Uterus (tissue), 4 donors: ENCODE data around the gene SUPT5H. TPM values are rescaled to one million over a fixed set of nuclear protein-coding genes. Genes with fewer than 3 reads are reported as not detected.

ENCODE experiments used
- DNase-seq, 2 donors: peaks; one replicate each; pipeline ENCODE4 v3.0.0-alpha.2; 2019 to 2020
- H3K27ac ChIP-seq, 2 donors: fragments of 200-600 bp; sonication (generic); 1 replicate in 1 of 2; 2 replicates in 1 of 2; pipeline ENCODE4 v1.5.1; 2016 to 2018
- H3K27me3 ChIP-seq, 2 donors: fragments of 200-600 bp; sonication (generic); one replicate each; pipeline ENCODE4 v1.5.1; 2018 to 2019; ENCODE audit warnings: control low read depth in 1 of 2
- H3K36me3 ChIP-seq, 2 donors: fragments of 200-600 bp; sonication (generic); one replicate each; pipeline ENCODE4 v1.5.1; 2019; ENCODE audit warnings: control low read depth in 1 of 2
- H3K4me1 ChIP-seq, 2 donors: fragments of 200-600 bp; sonication (generic); one replicate each; pipeline ENCODE4 v1.5.1; 2018 to 2019; ENCODE audit warnings: control low read depth in 1 of 2
- H3K4me3 ChIP-seq, 2 donors: fragments of 200-600 bp; sonication (generic); 1 replicate in 1 of 2; 2 replicates in 1 of 2; pipeline ENCODE4 v1.5.1; 2018 to 2019; ENCODE audit warnings: mild to moderate bottlenecking in 1 of 2
- H3K9me3 ChIP-seq, 2 donors: fragments of 200-600 bp; sonication (generic); one replicate each; pipeline ENCODE4 v1.5.1; 2019; ENCODE audit warnings: control low read depth in 1 of 2
- CTCF ChIP-seq, 4 experiments: fragments of 200-600 bp in 2 of 4; fragments of 450-650 bp in 2 of 4; sonication (generic) in 2 of 4; IDR thresholded peaks; one replicate each; pipeline ENCODE4 v1.5.1; 2016 to 2019; ENCODE audit warnings: antibody characterized with exemption in 4 of 4, mild to moderate bottlenecking in 2 of 4, moderate library complexity in 1 of 4
- POLR2A ChIP-seq, 2 donors: fragments of 450-650 bp; IDR thresholded peaks; one replicate each; pipeline ENCODE4 v1.6.1; 2016; ENCODE audit warnings: antibody characterized with exemption in 2 of 2, mild to moderate bottlenecking in 1 of 2, moderate library complexity in 1 of 2
- intact Hi-C: fragments of 100-400 bp; cut with DNase I; formaldehyde crosslinking; loops from one replicate; pipeline ENCODE4 v1.15.1; 2023; ENCODE audit warnings: low total_unique reads
- total RNA-seq, 4 donors: library from RNA; depleted of rRNA in 3 of 4; stranded (reverse); fragments of >200 nt in 3 of 4; gene quantifications; one replicate each; pipeline versions ENCODE4 v1.1.0 to v1.2.4, GENCODE V29; 2014 to 2023
- donor health status: DM: yes; HTN: yes; CAD: no.

Gene SUPT5H
- total RNA-seq, 4 donors from 2014 or later, result 11.8 to 119 (median 40.0) TPM

GRCh38 chr19:39489756-39490155, 44.4 kb downstream of the SUPT5H start:
- H3K27me3 ChIP-seq, result no peaks in the 10 kb centered on the region
- H3K4me3 ChIP-seq, result no peak overlapping the region
- TF ChIP-seq CTCF (IDR thresholded peaks at IDR 0.05) (no peak), POLR2A (IDR thresholded peaks at IDR 0.05) (no peak)
- H3K36me3 ChIP-seq, result no peaks in the 10 kb centered on the region
- no peak overlapping the region for H3K27ac ChIP-seq
- no peaks in the 10 kb centered on the region for H3K4me1 ChIP-seq
- intact Hi-C loops, result no loop called here
- no peak for DNase-seq
- no peaks in the 10 kb centered on the region for H3K9me3 ChIP-seq

DNA sequence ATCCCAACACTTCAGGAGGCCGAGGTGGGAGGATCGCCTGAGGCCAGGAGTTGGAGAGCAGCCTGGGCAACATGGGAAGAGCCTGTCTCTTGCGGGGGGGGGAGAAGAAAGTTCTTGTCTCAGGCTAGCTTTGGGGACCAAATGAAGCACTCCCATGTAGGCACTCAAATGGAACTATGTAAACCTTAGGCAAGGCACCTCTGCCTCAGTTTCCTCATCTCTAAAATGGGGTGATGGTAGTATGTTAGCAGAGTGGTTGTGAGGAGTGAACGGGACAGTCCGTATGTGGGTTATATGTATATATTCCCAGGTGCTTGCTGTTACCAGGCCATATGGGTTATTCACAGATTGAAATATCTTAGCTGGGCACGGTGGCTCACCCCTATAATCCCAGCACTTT, 46.8 kb downstream of the SUPT5H start:
- no peaks in the 10 kb centered on the region for H3K36me3 ChIP-seq

GRCh38 chr19:39492788-39493187, 47.4 kb downstream of the SUPT5H start:
- intact Hi-C loops, result no loop called here
- H3K4me3 ChIP-seq, result no peak overlapping the region
- H3K9me3 ChIP-seq, result no peaks in the 10 kb centered on the region
- H3K36me3 ChIP-seq, result no peaks in the 10 kb centered on the region
- H3K27me3 ChIP-seq, result peaks cover 6 to 11% of the 10 kb centered on the region in 2 donors
- no peak for DNase-seq
- TF ChIP-seq POLR2A (IDR thresholded peaks at IDR 0.05) (no peak), CTCF (IDR thresholded peaks at IDR 0.05) (no peak)
- H3K27ac ChIP-seq, result no peak overlapping the region
- H3K4me1 ChIP-seq, result peaks cover 0 to 2% of the 10 kb centered on the region in 2 donors

More for the DNA sequence above, 46.8 kb downstream of the SUPT5H start:
- intact Hi-C loops, result no loop called here
- no peak overlapping the region for H3K4me3 ChIP-seq
- H3K4me1 ChIP-seq, result no peaks in the 10 kb centered on the region
- no peak for TF ChIP-seq CTCF (IDR thresholded peaks at IDR 0.05)
- TF ChIP-seq POLR2A (IDR thresholded peaks at IDR 0.05), result no peak
- no peak overlapping the region for H3K27ac ChIP-seq
- no peaks in the 10 kb centered on the region for H3K9me3 ChIP-seq
- peaks cover under 1 to 7% of the 10 kb centered on the region in 2 donors for H3K27me3 ChIP-seq
- DNase-seq, result no peak

DNA sequence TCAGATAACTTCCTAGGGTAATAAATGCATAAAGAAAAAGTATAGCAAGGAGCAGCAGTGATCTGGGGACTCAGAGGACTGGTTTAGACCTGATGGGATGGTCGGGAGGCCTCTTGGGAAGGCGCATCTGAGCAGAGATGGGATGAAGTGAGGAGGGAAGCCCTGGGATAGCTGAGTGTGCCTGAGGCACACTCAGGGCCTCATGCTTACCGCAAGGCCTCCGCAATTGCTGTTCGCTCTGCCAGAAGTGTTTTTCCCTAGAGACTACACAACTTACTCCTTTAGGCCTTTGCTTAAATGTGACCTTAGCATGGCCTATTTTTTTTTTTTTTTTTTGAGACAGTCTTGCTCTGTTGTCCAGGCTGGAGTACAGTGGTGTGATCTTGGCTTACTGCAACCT, 49.3 kb downstream of the SUPT5H start:
- Histone ChIP-seq H3K4me3 (no peak overlapping the region), H3K36me3 (no peaks in the 10 kb centered on the region), H3K27ac (no peak overlapping the region), H3K9me3 (no peaks in the 10 kb centered on the region), H3K27me3 (peaks cover 16 to 21% of the 10 kb centered on the region in 2 donors), H3K4me1 (peaks cover 0 to 15% of the 10 kb centered on the region in 2 donors)
- intact Hi-C loops, result no loop called here
- no peak for DNase-seq
- TF ChIP-seq CTCF (IDR thresholded peaks at IDR 0.05) (no peak), POLR2A (IDR thresholded peaks at IDR 0.05) (no peak)

GRCh38 chr19:39496063-39496462, 50.7 kb downstream of the SUPT5H start:
- Histone ChIP-seq H3K4me1 (peaks cover 0 to 15% of the 10 kb centered on the region in 2 donors), H3K36me3 (no peaks in the 10 kb centered on the region), H3K4me3 (no peak overlapping the region), H3K27ac (no peak overlapping the region), H3K27me3 (peaks cover 16 to 21% of the 10 kb centered on the region in 2 donors), H3K9me3 (no peaks in the 10 kb centered on the region)
- intact Hi-C loops, result no loop called here
- DNase-seq, result no peak
- TF ChIP-seq CTCF (IDR thresholded peaks at IDR 0.05), result no peak
- no peak for TF ChIP-seq POLR2A (IDR thresholded peaks at IDR 0.05)
